Measurements from ENCODE around the gene THSD4. TPM values are rescaled to one million over a fixed set of nuclear protein-coding genes. Genes with fewer than 3 reads are reported as not detected.

The THSD4 gene
- total and polyA plus RNA-seq, 2 of the 8 experiments (the other 6 are each of a cell fraction or from before 2014, with no cell fraction given), result 2.5 to 6.2 TPM

GRCh38 chr15:71627188-71627587, 511.9 kb downstream of the THSD4 start:
- Histone ChIP-seq H3K18ac (ENCODE audit: extremely low read depth, low read length) (no peak overlapping the region), H2BK120ac (replicated peaks; ENCODE audit: low read depth, low read length) (no peak overlapping the region), H3K14ac (ENCODE audit: insufficient read length) (no peak overlapping the region), H3K9ac (replicated peaks in 1 of 4; ENCODE audit: extremely low read depth in 1 of 4, low read depth in 3 of 4, low read length in 3 of 4) (no peak overlapping the region), H4K91ac (replicated peaks; ENCODE audit: insufficient read length, low read length) (no peak overlapping the region), H4K8ac (ENCODE audit: extremely low read depth, insufficient read depth, low read length) (no peak overlapping the region), H3K56ac (replicated peaks; ENCODE audit: insufficient read length, low read depth, low read length) (no peak overlapping the region), H3K36me3 (ENCODE audit: control insufficient read depth in 2 of 4, insufficient read depth in 4 of 4, low read length in 3 of 4) (no peaks in the 10 kb centered on the region), H3K27me3 (replicated peaks in 1 of 4; ENCODE audit: control insufficient read depth in 3 of 4, extremely low read depth in 1 of 4, insufficient read depth in 3 of 4, low read length in 3 of 4) (no peaks in the 10 kb centered on the region), H3K4me2 (ENCODE audit: insufficient read depth in 1 of 2, low read depth in 2 of 2, low read length in 2 of 2) (no peak overlapping the region), H2BK15ac (ENCODE audit: low read length) (no peak overlapping the region), H2BK12ac (ENCODE audit: low read depth, low read length) (no peak overlapping the region), H3K79me2 (ENCODE audit: control insufficient read depth in 1 of 2, insufficient read depth in 2 of 2, low read length in 2 of 2) (no peaks in the 10 kb centered on the region), H3K4ac (replicated peaks; ENCODE audit: insufficient read length, low read depth, low read length) (no peak overlapping the region), H3K27ac (ENCODE audit: low read depth, low read length) (no peak overlapping the region), H3K9me3 (ENCODE audit: insufficient read depth in 2 of 2, low read depth in 1 of 2, low read length in 1 of 2) (no peaks in the 10 kb centered on the region), H2AFZ (ENCODE audit: low read length) (no peak overlapping the region), H2BK20ac (ENCODE audit: low read length) (no peak overlapping the region), H3K79me1 (ENCODE audit: low read depth, low read length) (no peaks in the 10 kb centered on the region), H4K20me1 (replicated peaks in 1 of 2; ENCODE audit: control insufficient read depth in 1 of 2, insufficient read depth in 2 of 2, low read length in 2 of 2) (no peaks in the 10 kb centered on the region), H4K5ac (ENCODE audit: insufficient read length, low read depth, low read length) (no peak overlapping the region), H2BK5ac (ENCODE audit: low read depth, low read length) (no peak overlapping the region), H3K23ac (ENCODE audit: insufficient read length) (no peak overlapping the region), H3K4me3 (ENCODE audit: extremely low read depth in 1 of 4, insufficient read depth in 2 of 4, low read depth in 3 of 4, low read length in 4 of 4) (no peak overlapping the region), H3K4me1 (replicated peaks in 1 of 4; ENCODE audit: control insufficient read depth in 3 of 4, insufficient read depth in 4 of 4, low read length in 3 of 4) (peaks cover 0 to 7% (median 2%) of the 10 kb centered on the region in 4 experiments; a peak in 3 of 7 replicates), H2AK5ac (ENCODE audit: low read depth, low read length) (no peak overlapping the region), H3K23me2 (ENCODE audit: low read depth, low read length) (no peaks in the 10 kb centered on the region)
- POLR2A ChIA-PET (ENCODE audit: partially characterized antibody), result no interaction called here
- 90% methylated on average over 2 of the region's 2 CpGs; no CpG with 5 or more reads in 1 of the 2 experiments for WGBS, 2 experiments (ENCODE audit: extremely low coverage in 1 of 2, insufficient coverage in 1 of 2, insufficient read length in 1 of 2, insufficient replicate concordance in 2 of 2, low coverage in 1 of 2, low lambda C conversion rate in 2 of 2, missing lambda C conversion rate in 1 of 2)
- CTCF ChIA-PET (ENCODE audit: partially characterized antibody), result interaction anchor here (1.3 to 1.7 kb wide), 4 partner anchors 11 to 55 kb away, joined by 3 to 7 read pairs (median 6); no protein-coding TSS in a partner anchor
- DNase-seq (ENCODE audit: low read depth in 1 of 2, low spot score in 2 of 2) (no peak), FAIRE-seq (no peak)
- TF ChIP-seq SRF (IDR thresholded peaks at IDR 0.05; ENCODE audit: low read depth, low read length) (no peak), NRF1 (IDR thresholded peaks at IDR 0.05; ENCODE audit: low read depth, low read length) (no peak), POLR2AphosphoS5 (IDR thresholded peaks at IDR 0.05; ENCODE audit: low read depth, low read length) (no peak), EZH2 (IDR thresholded peaks at IDR 0.05; ENCODE audit: low read depth, low read length, severe bottlenecking) (no peak), USF2 (IDR thresholded peaks at IDR 0.05; ENCODE audit: low read length) (no peak), EGR1 (IDR thresholded peaks at IDR 0.05; ENCODE audit: borderline replicate concordance, low read depth, low read length) (no peak), CTCF (IDR thresholded peaks at IDR 0.05; ENCODE audit: control extremely low read depth in 1 of 3, insufficient read depth in 1 of 3, low read depth in 1 of 3, low read length in 3 of 3) (no peak), ZNF274 (IDR thresholded peaks at IDR 0.05; ENCODE audit: borderline replicate concordance, extremely low read depth, low read length) (no peak), SAP30 (IDR thresholded peaks at IDR 0.05; ENCODE audit: insufficient read depth, insufficient replicate concordance, low read length) (no peak), SP4 (IDR thresholded peaks at IDR 0.05; ENCODE audit: low read length) (no peak), RFX5 (IDR thresholded peaks at IDR 0.05; ENCODE audit: borderline replicate concordance, low read depth, low read length) (no peak)

Data from H1 (cell line).